HG02623 (cell line): ENCODE measurements around the gene TRIM41.
"Not testable (repeated sequence)": the region's sequence is repeated elsewhere in the genome, so short reads cannot be mapped to it uniquely, and the experiment has no call there.

Source experiments
- ATAC-seq: cut with Tn5 transposase; IDR thresholded peaks from one replicate; pipeline ENCODE4 v1.9.1; 2021; ENCODE audit warnings: moderate library complexity; ENCODE audit not compliant: unreplicated experiment

Gene TRIM41

GRCh38 chr5:181282874-181283273 lies 59.8 kb downstream of the TRIM41 start:
- ATAC-seq, result no peak

- no peak for ATAC-seq
Measured at GRCh38 chr5:181283347-181283746, 60.3 kb downstream of the TRIM41 start.

- ATAC-seq, result not testable (repeated sequence)
Measured at GRCh38 chr5:181283841-181284755, 61.0 kb downstream of the TRIM41 start.
